Measurements from ENCODE around the gene NELFB. TPM values are rescaled to one million over a fixed set of nuclear protein-coding genes. Genes with fewer than 3 reads are reported as not detected.

NELFB gene
- polyA plus RNA-seq, 3 donors = 17.3 to 44.2 (median 18.8) TPM

DNA sequence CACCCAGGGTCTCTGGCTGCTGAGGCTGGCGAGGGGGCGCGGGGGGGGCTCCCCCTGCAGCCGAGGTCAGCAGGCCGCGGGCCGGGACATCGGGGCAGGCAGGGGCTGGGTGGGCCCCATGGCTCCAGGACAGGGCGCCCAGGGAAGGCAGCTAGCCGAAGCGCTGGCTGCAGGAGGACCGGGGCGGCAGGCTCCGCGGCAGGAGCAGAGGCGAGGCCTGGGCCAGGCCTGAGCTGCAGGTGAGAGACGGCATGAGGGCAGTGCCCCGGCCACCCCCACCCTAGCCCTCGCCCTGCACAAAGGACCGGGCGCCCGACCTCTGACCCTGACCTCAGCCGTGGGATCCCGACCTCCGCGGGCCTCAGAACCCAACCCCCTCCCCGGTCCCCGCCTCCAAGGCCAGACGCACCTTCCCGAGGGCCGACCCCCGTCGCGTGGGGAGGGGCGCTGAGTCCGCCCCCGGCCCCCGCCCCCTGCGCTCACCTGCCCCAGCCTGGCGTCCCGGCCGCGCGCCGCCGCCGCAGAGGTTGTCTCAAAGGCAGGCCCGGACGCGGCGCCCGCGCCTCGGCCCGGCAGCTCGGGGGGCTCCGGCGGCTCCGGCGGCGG lies 33.5 kb upstream of the NELFB start:
- intact Hi-C loops (cut with micrococcal nuclease) = loop anchor here (2.0 to 5.0 kb wide), 2 partner anchors 21 to 94 kb away; partner anchors contain the start of gene TPRN (in 2 of the 2)
- peaks cover 23% of the 10 kb centered on the region for H3K4me1 Mint-ChIP-seq
- no peaks in the 10 kb centered on the region for H4K20me1 ChIP-seq (ENCODE audit: insufficient read depth, low read length)
- H3K79me2 ChIP-seq (ENCODE audit: insufficient read depth, low read length) = no peaks in the 10 kb centered on the region
- TF ChIP-seq, protein P1, sequence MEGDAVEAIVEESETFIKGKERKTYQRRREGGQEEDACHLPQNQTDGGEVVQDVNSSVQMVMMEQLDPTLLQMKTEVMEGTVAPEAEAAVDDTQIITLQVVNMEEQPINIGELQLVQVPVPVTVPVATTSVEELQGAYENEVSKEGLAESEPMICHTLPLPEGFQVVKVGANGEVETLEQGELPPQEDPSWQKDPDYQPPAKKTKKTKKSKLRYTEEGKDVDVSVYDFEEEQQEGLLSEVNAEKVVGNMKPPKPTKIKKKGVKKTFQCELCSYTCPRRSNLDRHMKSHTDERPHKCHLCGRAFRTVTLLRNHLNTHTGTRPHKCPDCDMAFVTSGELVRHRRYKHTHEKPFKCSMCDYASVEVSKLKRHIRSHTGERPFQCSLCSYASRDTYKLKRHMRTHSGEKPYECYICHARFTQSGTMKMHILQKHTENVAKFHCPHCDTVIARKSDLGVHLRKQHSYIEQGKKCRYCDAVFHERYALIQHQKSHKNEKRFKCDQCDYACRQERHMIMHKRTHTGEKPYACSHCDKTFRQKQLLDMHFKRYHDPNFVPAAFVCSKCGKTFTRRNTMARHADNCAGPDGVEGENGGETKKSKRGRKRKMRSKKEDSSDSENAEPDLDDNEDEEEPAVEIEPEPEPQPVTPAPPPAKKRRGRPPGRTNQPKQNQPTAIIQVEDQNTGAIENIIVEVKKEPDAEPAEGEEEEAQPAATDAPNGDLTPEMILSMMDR (IDR thresholded peaks at IDR 0.05) = no peak
- H3K4me3 ChIP-seq (replicated peaks in 1 of 3; ENCODE audit: low read depth in 2 of 3, low read length in 3 of 3) = peak overlapping the region in 1 of 3 experiments; percentile 48
- H3K36me3 Mint-ChIP-seq = peaks cover under 1 to 2% of the 10 kb centered on the region in 2 donors
- 7% methylated on average over 61 of the region's 61 CpGs for WGBS (ENCODE audit: insufficient coverage)
- no peak overlapping the region for H3K9ac ChIP-seq (ENCODE audit: insufficient read depth, low read length, poor library complexity, severe bottlenecking)
- H3K9me3 Mint-ChIP-seq = no peaks in the 10 kb centered on the region
- no peak overlapping the region for H3K27ac ChIP-seq (ENCODE audit: low read depth in 1 of 2, low read length in 2 of 2)
- H3K36me3 ChIP-seq (replicated peaks in 1 of 2; ENCODE audit: control insufficient read depth in 1 of 2, insufficient read depth in 2 of 2, low read length in 2 of 2) = peaks cover 0 to 1% of the 10 kb centered on the region in 2 donors
- peak overlapping the region in 1 of 2 donors; percentile 62 for H3K4me3 Mint-ChIP-seq
- H3K4me2 ChIP-seq (replicated peaks; ENCODE audit: extremely low read depth, low read length, poor library complexity, severe bottlenecking) = peak overlapping the region; percentile 57
- no peak for DNase-seq
- H3K27me3 ChIP-seq (ENCODE audit: control insufficient read depth in 2 of 2, insufficient read depth in 2 of 2, low read length in 2 of 2) = peaks cover 0 to 15% of the 10 kb centered on the region in 2 donors
- H3K4me1 ChIP-seq (ENCODE audit: control insufficient read depth in 1 of 2, insufficient read depth in 2 of 2, low read length in 2 of 2) = peaks cover 33 to 52% of the 10 kb centered on the region in 2 donors
- H2AFZ ChIP-seq (ENCODE audit: insufficient read depth, low read depth, low read length, poor library complexity, severe bottlenecking) = no peak overlapping the region
- no peaks in the 10 kb centered on the region for H3K9me3 ChIP-seq (replicated peaks in 1 of 2; ENCODE audit: control insufficient read depth in 1 of 2, insufficient read depth in 1 of 2, low read length in 2 of 2)
- H3K27ac Mint-ChIP-seq = no peak overlapping the region
- peaks cover 5 to 26% (median 13%) of the 10 kb centered on the region in 3 donors for H3K27me3 Mint-ChIP-seq (ENCODE audit: low read depth in 3 of 3)

DNA sequence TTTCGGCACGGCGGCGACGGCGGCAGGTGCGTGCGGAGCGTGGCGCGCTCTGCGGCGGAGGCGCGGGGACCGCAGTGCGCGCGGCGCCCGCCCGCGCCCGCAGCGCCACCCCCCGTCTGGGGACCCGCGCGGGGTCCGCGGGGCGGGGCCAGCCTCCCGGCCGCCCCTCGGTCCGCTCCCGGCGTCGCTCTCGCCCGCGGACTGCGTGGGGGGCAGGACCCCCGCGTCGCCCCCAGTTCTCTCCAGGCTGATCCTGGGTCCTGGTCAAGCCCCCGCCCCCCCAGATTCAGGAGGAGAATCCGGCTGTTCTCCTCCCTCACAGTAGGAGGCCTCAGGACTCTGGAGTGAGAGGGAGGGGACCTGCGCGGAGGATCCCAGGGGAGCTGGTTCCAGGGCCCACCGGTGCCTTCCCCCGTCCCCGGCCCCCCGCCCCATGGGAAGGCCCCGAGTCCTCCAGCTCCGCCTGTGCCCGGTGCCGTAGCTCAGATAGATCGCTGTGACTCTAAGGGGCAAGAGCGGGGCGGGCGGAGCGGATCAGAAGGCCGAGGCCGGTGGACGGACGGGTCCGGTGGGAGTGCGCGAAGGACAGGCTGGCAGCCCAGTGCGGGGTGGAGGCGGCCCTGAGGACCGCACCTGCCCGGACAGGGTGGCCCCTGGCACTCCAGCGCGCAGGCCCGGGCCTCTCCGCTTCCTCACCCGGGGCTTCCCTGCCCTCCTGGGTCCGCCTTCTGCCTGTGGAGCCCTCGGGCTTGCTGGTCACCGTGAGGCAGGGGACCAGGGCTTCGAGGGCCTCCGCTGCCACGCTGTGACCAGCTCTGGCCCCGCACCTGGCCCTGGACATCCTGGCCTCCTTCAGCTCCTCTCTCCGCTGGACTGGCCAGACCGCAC lies 32.7 kb upstream of the NELFB start, which contains the start of gene RNF208:
Gene RNF208 (minus strand): TSS at position 51 of the 888 bp plus-strand sequence. CDS start 1,028 bp downstream, outside the sequence.
- no peaks in the 10 kb centered on the region for H3K9me3 ChIP-seq (replicated peaks in 1 of 2; ENCODE audit: control insufficient read depth in 1 of 2, insufficient read depth in 1 of 2, low read length in 2 of 2)
- H3K36me3 ChIP-seq (replicated peaks in 1 of 2; ENCODE audit: control insufficient read depth in 1 of 2, insufficient read depth in 2 of 2, low read length in 2 of 2) = no peaks in the 10 kb centered on the region
- H3K4me2 ChIP-seq (replicated peaks; ENCODE audit: extremely low read depth, low read length, poor library complexity, severe bottlenecking) = peak within 1 kb of the TSS; percentile 100
- H2AFZ ChIP-seq (ENCODE audit: insufficient read depth, low read depth, low read length, poor library complexity, severe bottlenecking) = peak within 1 kb of the TSS; percentile 82
- H4K20me1 ChIP-seq (ENCODE audit: insufficient read depth, low read length) = no peaks in the 10 kb centered on the region
- peak within 1 kb of the TSS; percentile 49 to 90 for H3K27ac ChIP-seq (ENCODE audit: low read depth in 1 of 2, low read length in 2 of 2)
- peak within 1 kb of the TSS; percentile 91 for H3K9ac ChIP-seq (ENCODE audit: insufficient read depth, low read length, poor library complexity, severe bottlenecking)
- peaks cover 33 to 45% of the 10 kb centered on the region in 2 donors for H3K4me1 ChIP-seq (ENCODE audit: control insufficient read depth in 1 of 2, insufficient read depth in 2 of 2, low read length in 2 of 2)
- H3K27me3 ChIP-seq (ENCODE audit: control insufficient read depth in 2 of 2, insufficient read depth in 2 of 2, low read length in 2 of 2) = peaks cover 0 to 19% of the 10 kb centered on the region in 2 donors
- Mint-ChIP-seq H3K9me3 (no peaks in the 10 kb centered on the region), H3K4me3 (peak within 1 kb of the TSS; percentile 90 to 93), H3K27ac (peak within 1 kb of the TSS; percentile 68 to 90 (median 82)), H3K4me1 (peaks cover 23% of the 10 kb centered on the region), H3K27me3 (ENCODE audit: low read depth in 3 of 3) (peaks cover 6 to 31% (median 13%) of the 10 kb centered on the region in 3 donors), H3K36me3 (no peaks in the 10 kb centered on the region)
- TF ChIP-seq, protein P1 (IDR thresholded peaks at IDR 0.05) = no peak
- intact Hi-C loops (cut with micrococcal nuclease) = loop anchor here (1.0 to 5.0 kb wide), 5 partner anchors 17 to 95 kb away; partner anchors contain the start of genes TPRN (in 2 of the 2), ANAPC2 (in 1 of the 2), NDOR1 (in 1 of the 2) and SSNA1 (in 1 of the 2)
- 1% methylated on average over 86 of the region's 88 CpGs for WGBS (ENCODE audit: insufficient coverage)
- DNase-seq = peak in 1 of 3 donors; percentile 47
- H3K4me3 ChIP-seq (replicated peaks in 1 of 3; ENCODE audit: low read depth in 2 of 3, low read length in 3 of 3) = peak within 1 kb of the TSS; percentile 38 to 92 (median 70)
- H3K79me2 ChIP-seq (ENCODE audit: insufficient read depth, low read length) = no peaks in the 10 kb centered on the region
